GM18870 (cell line): ENCODE results near the gene KLF2.

Experiments
- ATAC-seq: cut with Tn5 transposase; IDR thresholded peaks from one replicate; pipeline ENCODE4 v1.9.1; 2021; ENCODE audit warnings: moderate library complexity; ENCODE audit not compliant: unreplicated experiment

The KLF2 gene

DNA sequence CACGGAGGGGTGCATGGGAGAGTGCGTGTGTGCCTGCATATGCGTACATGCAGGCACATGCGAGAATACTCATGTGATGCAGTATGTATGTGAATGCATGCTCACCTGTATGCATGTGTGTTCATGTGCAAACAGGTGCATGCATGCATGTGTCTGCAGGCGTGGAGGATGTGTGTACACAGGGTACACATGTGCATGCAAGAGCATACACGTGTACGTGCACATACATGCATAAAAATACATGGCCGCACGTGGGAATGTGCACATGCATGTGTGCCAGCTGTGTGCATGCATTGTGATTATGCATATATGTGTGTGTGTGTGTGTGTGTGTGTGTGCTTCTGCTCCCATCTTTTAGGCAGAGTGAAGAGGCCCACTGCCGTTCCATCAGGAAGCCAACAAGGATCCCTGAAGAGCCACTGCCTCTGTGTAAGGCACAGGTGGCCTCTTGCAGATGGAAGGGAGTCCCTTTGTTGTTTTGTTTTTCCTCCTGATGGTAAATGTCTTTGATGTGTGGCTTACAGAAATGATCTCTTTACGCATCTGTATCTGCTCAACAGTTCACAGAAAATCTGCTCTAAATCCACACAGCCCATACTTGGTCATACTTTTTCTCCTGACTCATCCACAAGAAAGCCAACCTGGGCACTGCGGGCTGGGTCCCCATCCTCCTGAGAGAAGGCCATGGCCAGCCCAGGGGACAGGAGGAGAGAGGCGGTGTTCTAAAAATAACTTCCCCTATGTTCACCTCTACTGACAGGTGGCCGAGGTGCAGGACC lies 50.7 kb downstream of the KLF2 start:
- ATAC-seq = no peak

DNA sequence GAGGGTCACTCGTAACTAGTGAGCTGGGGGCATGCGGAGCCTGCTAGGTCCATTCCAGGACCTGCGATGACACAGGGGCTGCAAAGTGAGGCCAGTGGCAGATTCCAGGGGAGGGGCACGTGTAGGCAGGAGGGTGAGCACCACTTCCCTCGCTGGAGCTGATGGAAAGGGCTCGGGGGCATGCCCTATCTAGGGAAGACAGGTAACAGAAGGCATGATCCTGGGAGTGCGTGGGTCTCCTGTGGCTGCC lies 51.2 kb downstream of the KLF2 start:
- no peak for ATAC-seq

DNA sequence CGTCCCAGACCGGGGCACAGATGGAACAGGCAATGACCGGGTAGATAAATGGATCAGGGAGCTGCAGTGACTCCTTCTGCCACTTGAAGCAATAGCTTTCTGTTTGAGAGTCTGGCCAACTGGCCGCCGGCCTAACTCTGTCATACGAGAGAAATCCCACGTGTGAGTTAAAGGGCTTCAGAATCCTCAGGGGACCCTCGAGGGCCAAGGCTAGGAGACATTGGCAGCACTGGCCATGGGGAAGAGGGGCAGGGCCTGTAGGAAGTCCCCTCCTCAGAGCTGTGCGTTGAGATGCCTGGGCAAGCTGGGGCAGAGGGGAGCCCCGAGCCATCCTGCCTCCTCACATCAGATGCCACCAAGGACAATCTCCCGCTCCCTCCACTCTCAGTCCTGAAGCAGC lies 51.6 kb downstream of the KLF2 start:
- no peak for ATAC-seq

DNA sequence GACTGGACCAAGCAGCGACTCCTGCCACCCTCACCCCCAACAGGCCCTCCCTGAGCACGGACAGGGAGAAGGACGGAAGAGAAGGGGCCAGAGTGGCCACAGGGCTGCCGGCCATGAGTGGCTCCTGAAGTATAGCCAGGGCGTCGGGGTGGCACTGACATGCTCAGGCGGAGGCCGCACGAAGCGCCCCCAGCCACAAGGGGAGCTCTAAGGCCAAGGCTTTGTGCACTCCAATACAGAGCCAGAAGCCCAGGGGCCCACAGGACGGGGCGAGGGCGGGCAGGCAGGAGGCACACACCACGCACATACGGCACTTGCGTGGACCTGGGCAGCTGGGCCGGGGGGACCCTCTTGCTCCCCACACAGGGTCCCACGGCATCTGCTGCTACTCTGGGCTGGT lies 52.0 kb downstream of the KLF2 start:
- no peak for ATAC-seq

DNA sequence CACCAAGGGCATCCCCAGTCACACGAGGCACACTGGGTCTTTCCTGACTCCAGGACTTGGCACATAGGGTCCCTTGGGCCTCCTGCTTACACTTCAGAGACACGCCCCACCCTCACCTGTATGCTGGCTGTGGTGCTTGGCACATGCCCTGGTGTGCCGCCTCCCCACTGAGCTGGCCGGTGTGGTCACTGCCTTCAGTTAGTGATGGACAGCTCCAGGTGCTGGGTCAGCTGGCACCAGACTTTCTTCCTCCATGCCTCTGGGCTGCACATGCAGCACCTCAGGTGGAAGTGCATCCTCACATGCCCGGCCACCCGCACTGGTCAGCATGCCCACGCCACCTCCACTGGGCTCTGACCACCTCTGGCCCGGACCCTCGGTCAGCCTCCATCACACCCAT lies 52.9 kb downstream of the KLF2 start:
- no peak for ATAC-seq
